PC-9 (cell line): ENCODE data around the gene MLANA.

Source experiments
- EZH2 ChIP-seq: fragments of 200-600 bp; sonication (generic); IDR thresholded peaks from 2 replicates; pipeline ENCODE4 v1.8.0; 2017; ENCODE audit warnings: antibody characterized with exemption, low read depth
- TF ChIP-seq, protein P1 (sequence below): fragments of 200-600 bp; sonication (generic); conservative IDR thresholded peaks from 2 replicates; pipeline ENCODE4 v1.6.1; 2017; ENCODE audit warnings: mixed run types, antibody characterized with exemption, mild to moderate bottlenecking, moderate library complexity

DNA sequence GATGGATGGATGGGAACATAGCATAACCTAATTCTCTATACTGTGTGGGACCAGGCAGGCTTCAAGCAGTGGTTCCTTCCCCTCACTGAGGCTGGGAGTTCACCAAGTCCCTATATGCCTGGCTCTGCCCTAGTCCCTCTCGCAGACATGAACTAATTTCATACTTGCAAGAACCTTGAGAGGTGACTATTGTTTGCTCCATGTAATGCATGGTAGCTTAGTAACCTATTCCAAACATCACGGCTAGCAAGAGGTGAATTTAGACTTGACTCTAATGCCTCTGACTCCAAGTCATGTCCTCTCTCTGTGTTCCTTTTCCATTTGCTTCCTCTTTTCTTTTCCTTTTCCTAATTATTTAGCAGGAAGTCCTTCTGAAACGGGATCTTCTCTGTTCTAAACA, 31.9 kb upstream of the MLANA start:
- TF ChIP-seq, protein P1, sequence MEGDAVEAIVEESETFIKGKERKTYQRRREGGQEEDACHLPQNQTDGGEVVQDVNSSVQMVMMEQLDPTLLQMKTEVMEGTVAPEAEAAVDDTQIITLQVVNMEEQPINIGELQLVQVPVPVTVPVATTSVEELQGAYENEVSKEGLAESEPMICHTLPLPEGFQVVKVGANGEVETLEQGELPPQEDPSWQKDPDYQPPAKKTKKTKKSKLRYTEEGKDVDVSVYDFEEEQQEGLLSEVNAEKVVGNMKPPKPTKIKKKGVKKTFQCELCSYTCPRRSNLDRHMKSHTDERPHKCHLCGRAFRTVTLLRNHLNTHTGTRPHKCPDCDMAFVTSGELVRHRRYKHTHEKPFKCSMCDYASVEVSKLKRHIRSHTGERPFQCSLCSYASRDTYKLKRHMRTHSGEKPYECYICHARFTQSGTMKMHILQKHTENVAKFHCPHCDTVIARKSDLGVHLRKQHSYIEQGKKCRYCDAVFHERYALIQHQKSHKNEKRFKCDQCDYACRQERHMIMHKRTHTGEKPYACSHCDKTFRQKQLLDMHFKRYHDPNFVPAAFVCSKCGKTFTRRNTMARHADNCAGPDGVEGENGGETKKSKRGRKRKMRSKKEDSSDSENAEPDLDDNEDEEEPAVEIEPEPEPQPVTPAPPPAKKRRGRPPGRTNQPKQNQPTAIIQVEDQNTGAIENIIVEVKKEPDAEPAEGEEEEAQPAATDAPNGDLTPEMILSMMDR, result no peak
- no peak for TF ChIP-seq EZH2
